Measurements from ENCODE around the gene G3BP1.
"Not testable (repeated sequence)": the region's sequence is repeated elsewhere in the genome, so short reads cannot be mapped to it uniquely, and the experiment has no call there.

G3BP1 gene

GRCh38 chr5:151855701-151856100 lies 83.9 kb downstream of the G3BP1 start:
- no peak overlapping the region for H3K9ac ChIP-seq (ENCODE audit: low read depth in 1 of 2, low read length in 2 of 2)
- no peaks in the 10 kb centered on the region for H3K27me3 ChIP-seq (ENCODE audit: control insufficient read depth in 2 of 2, insufficient read depth in 2 of 2, low read length in 2 of 2)
- no peaks in the 10 kb centered on the region for H3K9me3 ChIP-seq (ENCODE audit: control insufficient read depth in 2 of 2, low read length in 2 of 2)
- H3K27ac ChIP-seq (ENCODE audit: low read depth in 2 of 2, low read length in 2 of 2) = no peak overlapping the region
- no peak overlapping the region for H3K4me3 ChIP-seq (ENCODE audit: low read length in 2 of 2)
- H3K36me3 ChIP-seq (ENCODE audit: control insufficient read depth in 2 of 2, insufficient read depth in 2 of 2, low read length in 2 of 2) = no peaks in the 10 kb centered on the region
- no peaks in the 10 kb centered on the region for H3K4me1 ChIP-seq (ENCODE audit: control insufficient read depth in 2 of 2, insufficient read depth in 2 of 2, low read length in 2 of 2)

- Histone ChIP-seq H3K27ac (ENCODE audit: low read depth in 2 of 2, low read length in 2 of 2) (no peak overlapping the region), H3K9me3 (ENCODE audit: control insufficient read depth in 2 of 2, low read length in 2 of 2) (no peaks in the 10 kb centered on the region), H3K4me1 (ENCODE audit: control insufficient read depth in 2 of 2, insufficient read depth in 2 of 2, low read length in 2 of 2) (no peaks in the 10 kb centered on the region), H3K36me3 (ENCODE audit: control insufficient read depth in 2 of 2, insufficient read depth in 2 of 2, low read length in 2 of 2) (no peaks in the 10 kb centered on the region), H3K9ac (ENCODE audit: low read depth in 1 of 2, low read length in 2 of 2) (no peak overlapping the region), H3K27me3 (ENCODE audit: control insufficient read depth in 2 of 2, insufficient read depth in 2 of 2, low read length in 2 of 2) (no peaks in the 10 kb centered on the region), H3K4me3 (ENCODE audit: low read length in 2 of 2) (no peak overlapping the region)
Measured at GRCh38 chr5:151856861-151857260, 85.1 kb downstream of the G3BP1 start.

GRCh38 chr5:151860867-151861266 lies 89.1 kb downstream of the G3BP1 start:
- not testable (repeated sequence) for H3K4me3 ChIP-seq (ENCODE audit: low read length in 2 of 2); H3K4me1 ChIP-seq (ENCODE audit: control insufficient read depth in 2 of 2, insufficient read depth in 2 of 2, low read length in 2 of 2); H3K36me3 ChIP-seq (ENCODE audit: control insufficient read depth in 2 of 2, insufficient read depth in 2 of 2, low read length in 2 of 2); H3K27me3 ChIP-seq (ENCODE audit: control insufficient read depth in 2 of 2, insufficient read depth in 2 of 2, low read length in 2 of 2); H3K9me3 ChIP-seq (ENCODE audit: control insufficient read depth in 2 of 2, low read length in 2 of 2); H3K27ac ChIP-seq (ENCODE audit: low read depth in 2 of 2, low read length in 2 of 2); H3K9ac ChIP-seq (ENCODE audit: low read depth in 1 of 2, low read length in 2 of 2)

Data from mucosa of rectum (tissue), 2 donors.